ENCODE data around the gene PRR30.

GRCh38 chr2:27130396-27130795 is 8.8 kb downstream of the PRR30 start:
- TF ChIP-seq POLR2AphosphoS5 (IDR thresholded peaks at IDR 0.05; ENCODE audit: borderline replicate concordance, low read depth, low read length) (no peak), EZH2 (IDR thresholded peaks at IDR 0.05) (no peak), FOXP2 (optimal IDR thresholded peaks at IDR 0.05; ENCODE audit: control extremely low read depth, extremely low read length, insufficient read depth) (no peak)

Measured in SK-N-MC (cell line).